ENCODE results near the gene ZNF337.

DNA sequence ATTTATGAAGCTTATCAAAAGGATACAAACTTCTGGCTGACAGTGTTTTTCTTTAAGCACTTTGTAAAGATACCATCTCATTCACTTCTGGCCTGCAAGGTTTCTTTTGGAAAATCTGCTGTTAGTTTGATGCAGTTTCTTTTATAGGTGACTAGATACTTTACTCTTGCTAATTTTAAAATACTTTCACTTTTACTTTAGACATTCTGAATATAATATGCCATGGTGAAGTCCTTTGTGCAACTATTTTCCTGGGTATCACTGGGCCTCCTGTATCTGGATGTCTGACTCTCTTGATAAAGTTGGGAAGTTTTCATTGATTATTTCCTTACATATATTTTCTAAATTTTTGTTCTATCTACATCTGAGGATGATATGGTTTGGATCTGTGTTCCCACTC lies 29.0 kb upstream of the ZNF337 start:
- TF ChIP-seq, protein P1, sequence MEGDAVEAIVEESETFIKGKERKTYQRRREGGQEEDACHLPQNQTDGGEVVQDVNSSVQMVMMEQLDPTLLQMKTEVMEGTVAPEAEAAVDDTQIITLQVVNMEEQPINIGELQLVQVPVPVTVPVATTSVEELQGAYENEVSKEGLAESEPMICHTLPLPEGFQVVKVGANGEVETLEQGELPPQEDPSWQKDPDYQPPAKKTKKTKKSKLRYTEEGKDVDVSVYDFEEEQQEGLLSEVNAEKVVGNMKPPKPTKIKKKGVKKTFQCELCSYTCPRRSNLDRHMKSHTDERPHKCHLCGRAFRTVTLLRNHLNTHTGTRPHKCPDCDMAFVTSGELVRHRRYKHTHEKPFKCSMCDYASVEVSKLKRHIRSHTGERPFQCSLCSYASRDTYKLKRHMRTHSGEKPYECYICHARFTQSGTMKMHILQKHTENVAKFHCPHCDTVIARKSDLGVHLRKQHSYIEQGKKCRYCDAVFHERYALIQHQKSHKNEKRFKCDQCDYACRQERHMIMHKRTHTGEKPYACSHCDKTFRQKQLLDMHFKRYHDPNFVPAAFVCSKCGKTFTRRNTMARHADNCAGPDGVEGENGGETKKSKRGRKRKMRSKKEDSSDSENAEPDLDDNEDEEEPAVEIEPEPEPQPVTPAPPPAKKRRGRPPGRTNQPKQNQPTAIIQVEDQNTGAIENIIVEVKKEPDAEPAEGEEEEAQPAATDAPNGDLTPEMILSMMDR (IDR thresholded peaks at IDR 0.05), result no peak
- TF ChIP-seq POLR2A (IDR thresholded peaks at IDR 0.05), result no peak
